Thymus (tissue), 11 donors: Measurements from ENCODE around the gene EEIG2. TPM values are rescaled to one million over a fixed set of nuclear protein-coding genes. Genes with fewer than 3 reads are reported as not detected.

ENCODE experiments used
- DNase-seq, 9 donors: peaks; one replicate each; pipeline ENCODE4 v3.0.0-alpha.2; 2013; ENCODE audit warnings: low spot score in 9 of 9, low read depth in 6 of 9, missing footprints in 1 of 9
- H3K27ac ChIP-seq, 2 donors: one replicate each; pipeline ENCODE4 v1.5.1; 2013; ENCODE audit warnings: control low read depth in 1 of 2, low read depth in 1 of 2, low read length in 1 of 2, mild to moderate bottlenecking in 1 of 2, moderate library complexity in 1 of 2
- H3K27me3 ChIP-seq, 2 donors: one replicate each; pipeline ENCODE4 v1.5.1; 2013; ENCODE audit warnings: low read length in 1 of 2; ENCODE audit not compliant: control insufficient read depth in 2 of 2, insufficient read depth in 1 of 2
- H3K36me3 ChIP-seq, 2 donors: one replicate each; pipeline ENCODE4 v1.5.1; 2013; ENCODE audit warnings: low read length in 1 of 2, mild to moderate bottlenecking in 1 of 2, moderate library complexity in 1 of 2; ENCODE audit not compliant: control insufficient read depth in 2 of 2, insufficient read depth in 2 of 2
- H3K4me1 ChIP-seq, 2 donors: one replicate each; pipeline ENCODE4 v1.5.1; 2013; ENCODE audit warnings: low read length in 2 of 2; ENCODE audit not compliant: control insufficient read depth in 2 of 2, insufficient read depth in 2 of 2
- H3K4me3 ChIP-seq, 2 donors: one replicate each; pipeline ENCODE4 v1.5.1; 2013; ENCODE audit warnings: low read length in 2 of 2, control low read depth in 1 of 2, mild to moderate bottlenecking in 1 of 2
- H3K9me3 ChIP-seq, 2 donors: one replicate each; pipeline ENCODE4 v1.5.1; 2013; ENCODE audit warnings: low read length in 1 of 2, mild to moderate bottlenecking in 1 of 2; ENCODE audit not compliant: control insufficient read depth in 2 of 2, insufficient read depth in 1 of 2
- WGBS: extraction: QIAGEN DNeasy Blood & Tissue Kit; methylation state at CpG from one replicate; pipeline ENCODE4 v1.1.7; 2013; 5-methylcytosine and 5-hydroxymethylcytosine counted together
- polyA plus RNA-seq: library from polyadenylated mRNA; stranded (reverse); fragments of 200-250 nt; gene quantifications from one replicate; pipeline ENCODE4 v1.2.3, GENCODE V29; 2013
- total RNA-seq: library from RNA; stranded (reverse); fragments of 120-200 nt; gene quantifications from one replicate; pipeline ENCODE4 v1.2.4, GENCODE V29; 2013
- donor health status: healthy.

EEIG2 gene
- total and polyA plus RNA-seq, 2 donors = 11.2 to 12.5 TPM

DNA sequence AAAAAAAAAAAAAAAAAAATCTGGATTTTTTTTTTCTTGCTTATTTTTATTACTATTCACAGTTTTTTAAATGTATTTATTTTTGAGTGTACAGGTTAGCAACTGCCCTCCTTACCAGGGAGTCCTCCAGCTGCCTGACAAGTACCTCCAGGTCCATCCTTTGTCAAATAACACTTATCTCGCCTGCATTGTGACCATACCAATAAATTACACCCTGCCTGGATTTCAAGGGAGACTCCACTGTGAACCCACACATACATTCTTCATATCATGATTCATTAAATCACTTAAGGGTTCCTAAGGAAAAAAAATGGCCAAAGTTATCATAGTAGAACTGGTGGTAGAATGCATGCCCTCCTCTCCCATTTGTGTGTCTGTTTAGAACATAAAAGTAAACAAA lies 38.4 kb downstream of the EEIG2 start:
- Histone ChIP-seq H3K4me1 (no peaks in the 10 kb centered on the region), H3K27me3 (no peaks in the 10 kb centered on the region), H3K27ac (no peak overlapping the region), H3K36me3 (peaks cover 0 to 7% of the 10 kb centered on the region in 2 donors), H3K4me3 (no peak overlapping the region), H3K9me3 (no peaks in the 10 kb centered on the region)
- WGBS = 100% methylated on average over 1 of the region's 1 CpG
- DNase-seq = no peak

- Histone ChIP-seq H3K27ac (no peak overlapping the region), H3K4me1 (no peaks in the 10 kb centered on the region), H3K4me3 (no peak overlapping the region), H3K36me3 (peaks cover 3 to 7% of the 10 kb centered on the region in 2 donors), H3K9me3 (no peaks in the 10 kb centered on the region), H3K27me3 (no peaks in the 10 kb centered on the region)
- 95% methylated on average over 4 of the region's 4 CpGs for WGBS
- DNase-seq = no peak
These were observed 40.6 kb downstream of the EEIG2 start for GRCh38 chr1:108600504-108600903.

GRCh38 chr1:108601708-108602410 lies 42.0 kb downstream of the EEIG2 start:
- no peaks in the 10 kb centered on the region for H3K4me1 ChIP-seq
- peaks cover 3 to 7% of the 10 kb centered on the region in 2 donors for H3K36me3 ChIP-seq
- H3K27ac ChIP-seq = no peak overlapping the region
- no peak for DNase-seq
- H3K27me3 ChIP-seq = no peaks in the 10 kb centered on the region
- no peak overlapping the region for H3K4me3 ChIP-seq
- H3K9me3 ChIP-seq = no peaks in the 10 kb centered on the region
- 96% methylated on average over 1 of the region's 1 CpG for WGBS

- no peak for DNase-seq
- Histone ChIP-seq H3K27me3 (no peaks in the 10 kb centered on the region), H3K4me3 (no peak overlapping the region), H3K4me1 (no peaks in the 10 kb centered on the region), H3K9me3 (no peaks in the 10 kb centered on the region), H3K27ac (no peak overlapping the region), H3K36me3 (peaks cover 7 to 11% of the 10 kb centered on the region in 2 donors)
These were observed 45.7 kb downstream of the EEIG2 start for GRCh38 chr1:108605633-108606032.

DNA sequence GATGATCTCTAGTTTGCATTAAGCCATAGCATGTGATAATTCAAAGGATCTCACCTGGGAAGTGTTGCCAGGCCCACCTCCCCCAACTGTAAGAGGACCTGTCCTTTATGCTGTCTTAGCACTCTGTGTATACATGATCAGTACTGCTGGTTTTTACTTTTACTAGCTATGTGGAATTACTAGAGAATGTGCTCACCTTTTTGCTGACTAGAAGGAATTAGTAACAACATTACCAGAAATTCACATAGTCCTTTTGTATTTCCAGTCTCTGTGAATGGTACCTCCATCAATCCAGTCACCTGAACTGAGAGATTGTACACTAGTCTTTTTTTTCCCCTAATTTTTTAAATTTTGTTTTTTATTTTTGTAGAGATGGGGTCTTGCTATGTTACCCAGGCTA lies 46.6 kb downstream of the EEIG2 start:
- H3K4me3 ChIP-seq = no peak overlapping the region
- no peak for DNase-seq
- no peak overlapping the region for H3K27ac ChIP-seq
- peaks cover 7 to 11% of the 10 kb centered on the region in 2 donors for H3K36me3 ChIP-seq
- no peaks in the 10 kb centered on the region for H3K4me1 ChIP-seq
- no peaks in the 10 kb centered on the region for H3K27me3 ChIP-seq
- H3K9me3 ChIP-seq = no peaks in the 10 kb centered on the region

GRCh38 chr1:108609483-108610049 lies 49.7 kb downstream of the EEIG2 start:
- H3K4me3 ChIP-seq = no peak overlapping the region
- H3K9me3 ChIP-seq = no peaks in the 10 kb centered on the region
- DNase-seq = no peak
- WGBS = 96% methylated on average over 11 of the region's 11 CpGs
- H3K4me1 ChIP-seq = no peaks in the 10 kb centered on the region
- H3K27ac ChIP-seq = peak overlapping the region in 1 of 2 donors; percentile 32
- H3K27me3 ChIP-seq = no peaks in the 10 kb centered on the region
- H3K36me3 ChIP-seq = peaks cover 7 to 8% of the 10 kb centered on the region in 2 donors

Other genes starting within 250 kb of the EEIG2 start
- gene NBPF6, start 109.8 kb upstream of the EEIG2 start, total RNA-seq = not detected
- gene NBPF6, start 109.8 kb upstream of the EEIG2 start, polyA plus RNA-seq = 0.07 TPM
- 28.3 TPM for gene HENMT1, start 101.0 kb downstream of the EEIG2 start, total RNA-seq
- 21.7 TPM for gene HENMT1, start 101.0 kb downstream of the EEIG2 start, polyA plus RNA-seq
- 27.3 TPM for gene PRPF38B, start 132.2 kb downstream of the EEIG2 start, total RNA-seq
- gene PRPF38B, start 132.2 kb downstream of the EEIG2 start, polyA plus RNA-seq = 69.6 TPM
- gene FNDC7, start 152.8 kb downstream of the EEIG2 start, total RNA-seq = 0.05 TPM
- 0.05 TPM for gene FNDC7, start 152.8 kb downstream of the EEIG2 start, polyA plus RNA-seq
- gene STXBP3, start 186.6 kb downstream of the EEIG2 start, total RNA-seq = 37.9 TPM
- gene STXBP3, start 186.6 kb downstream of the EEIG2 start, polyA plus RNA-seq = 85.6 TPM